CD4-positive, alpha-beta T cell treated with Interleukin-4 for 1 hour (primary cell): ENCODE results near the gene CDC14A.
"Not testable (repeated sequence)": the region's sequence is repeated elsewhere in the genome, so short reads cannot be mapped to it uniquely, and the experiment has no call there.

Source experiments
- DNase-seq, 2 donors: peaks; one replicate each; pipeline ENCODE4 v3.0.0-alpha.2; 2020 to 2022

CDC14A gene

DNA sequence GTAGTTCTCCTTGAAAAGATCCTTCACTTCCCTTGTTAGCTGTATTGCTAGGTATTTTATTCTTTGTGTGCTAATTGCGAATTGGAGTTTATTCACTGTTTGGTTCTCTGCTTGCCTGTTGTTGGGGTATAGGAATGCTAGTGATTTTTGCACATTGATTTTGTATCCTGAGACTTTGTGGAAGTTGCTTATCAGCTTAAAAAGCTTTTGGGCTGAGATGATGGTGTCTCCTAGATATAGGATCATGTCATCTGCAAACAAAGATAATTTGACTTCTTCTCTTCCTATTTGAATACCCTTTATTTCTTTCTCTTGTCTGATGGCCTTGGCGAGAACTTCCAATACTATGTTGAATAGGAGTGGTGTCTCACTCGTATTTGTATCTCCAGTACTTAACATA lies 55.1 kb downstream of the CDC14A start:
- not testable (repeated sequence) for DNase-seq

DNA sequence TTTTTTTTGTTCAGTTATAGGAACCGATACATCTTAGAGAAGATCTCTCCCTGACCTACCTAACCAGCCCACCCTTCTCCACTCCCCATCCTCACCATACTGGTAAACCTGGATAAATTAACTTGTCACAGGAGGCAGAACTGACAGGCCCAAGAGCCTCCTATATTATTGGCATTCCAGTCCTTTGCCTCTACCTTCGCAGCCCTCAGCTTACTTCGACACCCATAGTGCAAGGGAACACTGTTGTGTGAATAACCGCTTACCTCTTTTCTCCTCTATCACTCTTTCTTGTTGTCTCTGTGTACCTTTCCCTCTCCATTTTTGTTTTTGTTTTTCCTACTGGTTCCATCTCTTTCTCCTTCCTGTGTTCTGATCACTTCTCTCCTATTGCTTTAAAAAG lies 58.7 kb downstream of the CDC14A start:
- DNase-seq, result no peak

DNA sequence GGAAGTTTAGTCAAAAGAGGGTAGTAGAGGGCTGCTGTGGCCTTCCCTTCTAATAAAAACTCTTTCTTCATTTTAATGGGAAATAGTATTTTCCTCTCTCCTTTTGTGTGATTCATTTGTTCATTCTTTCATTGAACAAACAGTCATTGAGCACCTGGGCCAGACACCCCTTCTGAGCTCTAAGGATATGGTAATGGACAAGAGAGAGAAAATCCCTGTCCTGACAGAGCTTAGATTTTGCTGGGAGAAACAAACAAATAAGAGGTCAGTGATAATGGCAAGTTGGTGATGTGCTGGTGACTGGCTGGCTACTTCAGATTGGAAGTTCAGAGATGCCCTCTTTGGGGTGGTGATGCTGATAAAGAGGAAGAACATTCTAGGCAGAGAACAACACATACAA lies 59.3 kb downstream of the CDC14A start:
- no peak for DNase-seq

DNA sequence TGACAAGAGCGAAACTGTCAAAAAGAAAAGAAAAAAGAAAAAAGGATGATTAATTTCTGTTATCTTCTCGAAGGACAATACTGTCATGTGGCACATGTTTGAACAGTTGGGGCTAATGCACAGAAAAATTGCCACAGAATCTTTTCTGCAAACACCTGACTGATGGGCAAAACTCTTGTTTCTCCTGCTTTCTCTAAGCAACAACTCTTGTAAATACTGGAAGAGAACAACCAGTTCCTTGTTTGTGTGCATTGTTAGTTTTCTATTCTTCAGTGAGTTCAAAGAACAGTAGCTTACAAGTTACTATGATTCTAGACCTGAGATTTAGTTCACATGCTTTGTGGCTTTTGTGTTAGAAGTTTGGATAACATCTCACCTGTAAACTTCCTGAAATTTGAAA lies 60.7 kb downstream of the CDC14A start:
- peak in 1 of 2 donors; percentile 43 for DNase-seq

DNA sequence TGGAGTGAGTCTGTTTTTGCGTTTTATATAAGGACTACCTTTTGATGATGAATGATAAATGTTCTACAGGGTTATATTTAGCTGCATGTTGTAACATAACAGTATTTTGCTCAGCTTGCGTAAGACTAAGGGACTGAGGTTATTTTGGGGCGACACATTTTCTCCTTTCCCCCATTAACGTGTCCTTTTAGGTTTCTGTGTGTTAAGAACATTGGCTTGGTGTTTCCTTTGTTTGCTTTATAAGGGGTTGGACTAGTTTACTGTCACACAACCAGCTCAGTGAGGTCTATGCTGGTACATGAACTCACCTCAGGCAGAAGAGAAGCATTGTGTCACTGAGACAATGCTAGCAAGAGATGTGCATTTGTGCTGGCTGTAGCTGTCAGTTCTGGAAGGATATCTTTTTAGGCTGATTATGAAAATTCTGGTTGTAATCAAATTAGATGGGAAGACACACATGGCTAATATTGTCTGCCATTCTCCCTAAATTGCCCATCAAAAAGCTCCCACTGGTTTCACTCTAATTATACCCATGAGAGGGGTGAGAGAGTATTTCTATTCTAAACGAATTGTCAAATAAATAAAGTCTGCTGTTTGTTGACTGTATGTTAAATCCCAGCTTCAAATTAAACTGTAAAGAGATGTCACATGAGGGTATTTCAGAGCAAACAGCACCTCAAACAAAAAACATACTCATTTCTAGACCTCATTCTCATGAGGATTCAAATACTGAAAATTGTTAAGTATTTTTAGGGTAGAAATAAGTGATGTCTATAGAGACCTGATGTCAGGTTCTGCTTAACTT lies 62.6 kb downstream of the CDC14A start:
- peak; percentile 26 to 76 for DNase-seq

DNA sequence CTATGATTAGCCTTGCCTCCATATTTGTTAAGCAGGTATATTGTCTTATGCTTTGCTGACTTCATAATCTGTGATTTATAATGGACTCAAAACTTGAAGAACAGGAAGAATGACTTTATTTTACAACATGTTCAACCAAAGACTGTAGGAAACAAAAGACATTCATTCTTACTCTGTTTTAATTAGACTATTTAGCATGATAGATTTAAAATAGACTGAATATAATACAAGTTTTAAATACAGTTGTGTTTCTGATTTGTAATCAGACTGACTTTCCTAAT lies 63.1 kb downstream of the CDC14A start:
- no peak for DNase-seq

- DNase-seq, result no peak
These were observed 66.8 kb downstream of the CDC14A start for GRCh38 chr1:100419072-100419471.

DNA sequence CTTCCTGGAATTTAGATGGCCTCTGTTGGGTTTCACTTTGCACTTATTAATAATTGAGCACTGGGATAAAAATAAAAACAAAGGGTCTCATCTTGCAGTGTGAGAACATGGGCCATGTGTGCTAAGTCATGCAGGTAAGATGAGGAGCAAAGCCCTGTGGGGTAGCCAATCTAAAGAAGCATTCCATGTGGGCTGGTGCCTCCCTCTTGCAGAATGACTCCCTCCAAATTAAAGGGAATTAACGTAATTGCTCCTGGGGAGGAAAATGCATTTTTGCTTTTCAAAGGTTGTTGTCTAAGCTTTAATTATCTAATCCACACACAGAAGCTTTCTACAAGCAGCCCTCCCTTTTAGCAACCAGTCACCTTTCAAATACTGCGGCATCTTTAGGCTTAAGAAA lies 69.8 kb downstream of the CDC14A start:
- no peak for DNase-seq

DNA sequence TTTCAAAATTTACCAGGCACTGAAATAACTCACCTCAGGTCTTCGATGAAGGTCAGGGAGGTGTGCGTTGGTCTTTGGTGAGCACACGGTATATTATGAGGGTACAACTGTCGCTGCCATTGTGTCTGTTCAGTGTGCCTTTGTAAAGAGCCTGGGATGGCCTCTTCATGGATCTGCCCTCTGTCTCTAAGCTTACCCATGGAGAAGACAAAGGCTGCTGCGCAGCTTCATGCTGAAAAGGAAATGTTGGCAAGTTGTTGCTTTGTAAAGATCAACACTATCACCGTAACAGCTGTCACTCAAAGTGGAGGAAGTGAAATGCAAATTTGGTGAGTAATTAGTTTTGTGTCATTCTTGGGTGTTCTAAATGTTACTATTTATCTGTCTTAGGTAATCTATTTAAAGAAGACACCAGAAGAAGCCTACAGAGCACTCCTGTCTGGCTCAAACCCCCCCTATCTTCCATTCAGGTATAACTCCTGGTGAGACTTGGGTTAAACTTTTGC lies 71.6 kb downstream of the CDC14A start:
- peak; percentile 42 to 85 for DNase-seq

DNA sequence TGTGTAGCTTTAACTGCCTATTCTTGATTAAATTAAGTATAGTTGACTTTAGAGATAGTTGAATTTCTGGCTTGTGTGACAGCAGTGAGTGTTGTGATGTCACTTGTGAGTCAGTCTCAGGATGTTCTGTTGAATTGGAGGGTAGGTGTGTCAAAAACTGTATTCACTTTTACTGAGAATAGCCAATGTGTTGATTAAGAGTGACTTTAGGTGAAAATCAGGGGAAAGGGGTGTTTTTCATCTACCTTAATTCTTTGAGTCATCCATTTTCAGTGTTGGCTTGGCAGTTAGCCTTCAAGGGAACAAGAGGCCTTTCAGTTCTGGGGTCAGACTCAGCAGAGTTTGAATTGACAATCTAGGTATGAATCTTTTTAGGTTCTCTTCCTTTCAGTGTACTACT lies 75.9 kb downstream of the CDC14A start:
- peak in 1 of 2 donors; percentile 79 for DNase-seq

GRCh38 chr1:100430325-100430756 lies 78.0 kb downstream of the CDC14A start:
- no peak for DNase-seq

DNA sequence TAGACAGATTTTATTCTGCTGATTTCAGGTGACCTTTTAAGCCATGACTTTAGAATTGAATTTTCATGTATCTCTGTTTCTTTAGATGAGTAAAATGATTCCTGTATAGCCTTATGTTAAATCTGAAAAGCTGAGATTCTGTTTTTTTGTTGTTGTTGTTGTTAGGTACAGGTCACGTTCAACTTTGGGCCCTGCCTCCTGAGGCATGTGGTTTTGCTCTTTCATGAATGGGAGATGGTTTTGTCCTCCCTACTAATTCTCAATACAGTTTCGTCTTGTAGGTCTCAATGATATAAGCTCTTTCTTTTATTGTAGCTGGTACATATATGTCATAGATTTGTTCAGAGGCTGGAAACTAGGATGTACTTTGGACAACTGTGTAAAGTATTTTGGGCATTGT lies 79.6 kb downstream of the CDC14A start:
- DNase-seq, result peak in 1 of 2 donors; percentile 58

DNA sequence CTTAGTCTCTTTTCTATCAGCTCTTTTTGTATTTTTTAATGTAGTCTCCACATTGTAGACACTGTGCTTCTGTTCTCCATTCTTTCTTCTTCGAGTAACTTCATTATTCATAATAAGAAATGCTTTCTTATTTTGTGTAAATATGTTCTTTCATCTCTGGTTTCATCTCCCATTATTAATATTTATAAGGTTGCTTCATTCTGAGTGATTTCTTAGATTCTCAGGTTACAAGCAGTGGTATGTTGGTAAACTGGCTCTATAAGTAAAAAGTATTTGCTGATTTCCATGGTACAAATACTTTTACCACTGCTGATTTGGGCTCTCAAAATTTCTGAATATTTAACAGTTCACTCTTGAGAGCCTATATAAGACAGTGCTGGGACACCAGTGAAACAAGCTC lies 81.3 kb downstream of the CDC14A start:
- no peak for DNase-seq

DNA sequence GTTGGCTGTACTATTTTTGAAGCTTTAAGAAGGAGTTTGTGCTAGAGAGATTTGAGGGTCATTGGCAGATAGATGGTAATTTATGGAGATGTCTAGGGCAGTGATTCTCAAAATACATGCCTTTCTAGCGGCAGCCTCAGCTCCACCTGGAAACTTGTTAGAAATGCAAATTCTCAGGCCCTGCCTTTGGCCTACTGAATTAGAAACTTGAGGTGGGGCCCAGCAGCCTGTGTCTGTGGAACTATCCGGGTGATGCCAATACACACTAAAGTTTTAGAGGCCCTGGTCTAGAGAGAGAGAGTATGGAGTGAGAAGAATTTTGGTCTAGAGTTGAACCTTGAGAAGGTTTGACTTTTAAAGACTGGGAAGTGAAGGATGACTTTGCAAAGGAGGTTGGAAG lies 82.5 kb downstream of the CDC14A start:
- no peak for DNase-seq

DNA sequence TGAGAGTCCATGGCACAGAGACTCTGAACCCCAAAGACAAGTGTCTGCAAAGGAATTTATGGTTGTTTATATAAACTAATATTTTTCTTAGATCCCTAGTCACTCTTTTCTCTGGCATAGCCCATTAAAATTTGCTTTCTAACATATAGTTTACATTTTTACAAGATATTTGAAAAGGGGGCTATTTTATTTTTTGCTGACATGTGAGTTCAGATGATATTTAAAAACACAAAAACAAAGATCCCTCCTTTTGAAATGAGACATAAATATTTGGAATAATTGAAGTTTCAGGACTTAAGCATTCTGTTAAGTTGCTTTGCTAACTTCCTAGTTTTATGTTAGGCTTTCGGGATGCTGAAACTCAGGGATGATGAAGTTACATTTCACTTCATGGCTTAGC lies 86.1 kb downstream of the CDC14A start:
- no peak for DNase-seq

GRCh38 chr1:100438789-100439188 lies 86.5 kb downstream of the CDC14A start:
- DNase-seq, result no peak

DNA sequence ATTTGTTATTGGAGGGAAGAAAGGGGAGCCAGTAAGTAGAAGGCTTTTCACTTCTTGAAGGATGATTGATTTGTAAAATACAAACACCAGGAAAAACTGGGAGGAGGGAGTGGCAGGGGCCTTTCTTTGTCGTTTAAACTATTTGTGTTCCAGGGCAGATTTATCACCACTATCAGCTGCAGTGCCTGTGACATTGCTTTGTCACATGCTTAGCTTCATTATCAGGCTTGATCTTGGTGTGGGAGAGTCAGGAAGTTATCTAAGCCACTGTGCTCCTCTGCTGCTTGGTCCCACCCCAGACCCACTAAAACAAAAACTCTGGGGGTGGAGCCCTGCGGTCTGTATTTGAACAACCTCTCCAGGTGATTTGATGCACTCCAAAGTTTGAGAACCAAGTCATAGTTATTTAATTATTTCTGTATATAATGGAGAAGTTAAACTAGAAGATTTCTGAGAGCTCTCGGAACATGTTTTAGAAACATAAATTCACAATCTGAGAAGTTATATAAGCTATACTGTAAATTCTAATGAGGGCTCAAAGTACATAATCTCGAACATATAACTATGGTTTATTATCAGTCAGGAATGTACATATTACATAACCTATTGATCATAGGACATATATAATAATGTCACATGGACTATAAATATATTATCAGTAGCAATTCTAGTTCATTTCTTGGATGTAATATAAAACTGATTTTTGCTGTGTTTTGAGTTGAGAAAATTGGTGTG lies 87.9 kb downstream of the CDC14A start:
- DNase-seq, result peak; percentile 85 to 92

GRCh38 chr1:100441146-100441545 lies 88.8 kb downstream of the CDC14A start:
- DNase-seq, result peak in 1 of 2 donors; percentile 55

GRCh38 chr1:100441651-100442050 lies 89.3 kb downstream of the CDC14A start:
- DNase-seq, result peak; percentile 74 to 88

DNA sequence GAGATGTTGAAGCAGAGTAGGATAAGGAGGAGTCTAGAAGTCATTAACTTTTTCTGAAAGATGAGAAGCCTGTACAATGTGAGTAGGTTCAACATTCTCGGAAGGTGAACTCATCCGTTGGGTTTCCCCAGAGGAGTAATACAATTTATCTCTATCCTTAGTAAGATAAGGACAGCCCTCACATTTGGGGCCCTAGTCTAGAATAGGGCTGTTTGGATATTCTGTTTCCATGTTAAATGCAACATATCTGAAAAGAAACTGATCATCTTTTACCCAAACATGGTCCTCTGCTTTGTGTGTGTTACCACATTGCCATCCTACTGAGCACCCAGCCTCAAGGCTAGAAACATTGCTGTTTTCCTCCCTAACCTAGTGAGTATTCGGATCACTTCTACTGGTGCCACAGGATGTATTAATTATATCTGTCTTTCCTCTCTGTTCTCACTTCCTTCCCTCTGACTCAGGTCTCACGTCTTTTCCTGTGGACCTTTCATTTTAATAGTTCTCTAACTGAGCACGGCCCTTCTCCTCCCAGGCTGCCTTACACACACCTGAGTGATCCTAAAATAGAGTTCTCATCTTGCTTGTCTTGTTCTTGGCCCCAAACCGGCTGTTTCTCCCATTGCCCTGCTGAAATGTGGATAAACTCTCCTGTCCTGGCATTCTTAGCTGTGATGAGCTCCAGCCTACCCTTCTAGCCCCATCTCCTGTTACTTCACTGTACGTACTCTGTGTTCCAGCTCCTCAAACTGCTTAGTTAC lies 91.7 kb downstream of the CDC14A start:
- peak; percentile 17 to 79 for DNase-seq

DNA sequence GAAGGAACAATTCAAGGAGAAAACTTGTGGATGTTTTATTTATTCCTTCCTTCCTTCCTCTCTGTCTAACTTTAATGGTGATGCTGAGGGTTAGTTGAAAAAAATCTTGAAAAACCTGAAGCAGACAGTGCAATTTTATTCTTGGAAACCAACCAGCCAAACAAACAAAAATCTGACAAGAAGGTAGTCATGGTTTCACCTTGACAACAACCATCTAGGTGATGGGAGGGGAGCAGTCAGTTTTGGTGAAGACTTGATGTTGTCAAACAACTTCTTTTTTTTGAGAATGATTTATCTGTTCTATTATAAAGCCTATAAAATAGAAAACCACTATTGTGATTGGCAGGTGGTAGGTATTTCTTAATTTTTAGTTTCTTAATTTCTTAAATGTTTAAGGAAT lies 93.3 kb downstream of the CDC14A start:
- DNase-seq, result peak; percentile 77 to 94

DNA sequence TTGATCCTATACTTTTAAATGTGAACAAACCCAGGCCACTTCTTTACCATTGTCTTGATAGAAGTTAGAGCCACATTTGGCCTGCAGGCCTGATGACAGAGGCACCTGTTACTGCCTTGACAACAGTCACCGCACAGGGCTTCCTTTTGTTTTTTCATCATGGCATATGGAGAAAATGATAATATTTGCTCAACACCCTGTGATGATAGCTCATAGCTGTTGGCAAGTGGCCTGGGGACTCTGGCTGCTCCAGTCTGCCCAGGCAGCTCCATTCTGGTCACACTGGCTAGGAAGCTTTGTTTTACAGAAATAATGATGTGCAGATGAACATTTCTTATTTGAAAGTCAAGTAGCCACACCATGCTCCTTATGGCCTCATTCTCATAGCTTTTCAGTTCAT lies 96.1 kb downstream of the CDC14A start:
- no peak for DNase-seq

GRCh38 chr1:100449477-100449876 lies 97.2 kb downstream of the CDC14A start:
- DNase-seq, result peak in 1 of 2 donors; percentile 49

DNA sequence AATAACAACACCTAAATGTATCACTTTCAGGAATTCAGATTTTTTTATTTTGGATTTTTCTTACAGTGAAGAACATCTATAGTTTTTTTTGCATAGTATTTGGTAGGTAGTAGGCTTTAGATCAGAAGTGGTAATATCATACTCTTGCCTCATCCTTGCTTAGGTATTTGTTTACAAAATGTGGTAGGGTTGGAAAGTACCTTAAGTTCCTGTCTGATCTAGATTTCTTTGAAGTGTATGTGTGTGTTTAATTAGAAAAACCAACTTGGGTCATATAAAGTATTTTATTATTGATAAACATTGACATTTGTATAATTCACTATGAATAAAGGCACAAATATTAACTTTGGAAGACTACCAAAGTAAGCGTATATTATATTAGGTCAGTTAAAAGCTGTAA lies 100.3 kb downstream of the CDC14A start:
- DNase-seq, result peak in 1 of 2 donors; percentile 91
